Brain microvascular endothelial cell (primary cell): ENCODE data around the gene TTC24.

Source experiments
- DNase-seq: peaks from one replicate; pipeline ENCODE4 v3.0.0-alpha.2; 2020
- H3K27ac ChIP-seq: fragments of 250-450 bp; sonication (Bioruptor Pico); 2 replicates; pipeline ENCODE4 v1.5.1; 2020; ENCODE audit warnings: mild to moderate bottlenecking, moderate library complexity
- H3K27me3 ChIP-seq: fragments of 250-450 bp; sonication (Bioruptor Pico); replicated peaks from 2 replicates; pipeline ENCODE4 v1.5.1; 2020; ENCODE audit warnings: mild to moderate bottlenecking
- H3K36me3 ChIP-seq: fragments of 250-450 bp; sonication (Bioruptor Pico); replicated peaks from 2 replicates; pipeline ENCODE4 v1.5.1; 2020; ENCODE audit warnings: mild to moderate bottlenecking
- H3K4me3 ChIP-seq: 2 replicates; pipeline ENCODE4 v1.5.1; 2011; ENCODE audit warnings: low read depth, mild to moderate bottlenecking, control low read depth, low read length, moderate library complexity
- CTCF ChIP-seq: IDR thresholded peaks from 2 replicates; pipeline ENCODE4 v1.5.1; 2011; ENCODE audit warnings: low read depth, mild to moderate bottlenecking, moderate library complexity, low read length, control low read depth, inconsistent platforms; ENCODE audit errors: missing control alignments
- in situ Hi-C: cut with HindIII; loops from 2 replicates; pipeline ENCODE4 v1.10.0; 2017; ENCODE audit warnings: low sequenced_read_pairs, low pct_ligation_motif_present

TTC24 gene

GRCh38 chr1:156555715-156556114 lies 23.8 kb upstream of the TTC24 start:
- Histone ChIP-seq H3K27me3 (no peaks in the 10 kb centered on the region), H3K36me3 (no peaks in the 10 kb centered on the region), H3K4me3 (no peak overlapping the region), H3K27ac (no peak overlapping the region)
- no peak for TF ChIP-seq CTCF
- in situ Hi-C loops = no loop called here
- DNase-seq = no peak

GRCh38 chr1:156556354-156556753 lies 23.2 kb upstream of the TTC24 start:
- in situ Hi-C loops = no loop called here
- TF ChIP-seq CTCF = no peak
- Histone ChIP-seq H3K36me3 (no peaks in the 10 kb centered on the region), H3K27ac (no peak overlapping the region), H3K27me3 (no peaks in the 10 kb centered on the region), H3K4me3 (no peak overlapping the region)
- DNase-seq = no peak

- no peak for DNase-seq
- no peaks in the 10 kb centered on the region for H3K27me3 ChIP-seq
- H3K36me3 ChIP-seq = no peaks in the 10 kb centered on the region
- no peak overlapping the region for H3K4me3 ChIP-seq
- in situ Hi-C loops = no loop called here
- no peak overlapping the region for H3K27ac ChIP-seq
- TF ChIP-seq CTCF = no peak
Observed at GRCh38 chr1:156559086-156559796, 20.3 kb upstream of the TTC24 start.

GRCh38 chr1:156559797-156560385 lies 19.6 kb upstream of the TTC24 start:
- Histone ChIP-seq H3K27ac (no peak overlapping the region), H3K27me3 (no peaks in the 10 kb centered on the region), H3K36me3 (no peaks in the 10 kb centered on the region), H3K4me3 (no peak overlapping the region)
- DNase-seq = no peak
- no peak for TF ChIP-seq CTCF
- in situ Hi-C loops = no loop called here

- no peak overlapping the region for H3K4me3 ChIP-seq
- in situ Hi-C loops = no loop called here
- H3K27ac ChIP-seq = no peak overlapping the region
- TF ChIP-seq CTCF = no peak
- DNase-seq = no peak
- H3K36me3 ChIP-seq = no peaks in the 10 kb centered on the region
- no peaks in the 10 kb centered on the region for H3K27me3 ChIP-seq
Observed at GRCh38 chr1:156560585-156561163, 18.8 kb upstream of the TTC24 start.
